Dendritic cell treated with granulocyte-macrophage colony-stimulating factor and Interleukin-4, amounts not matched to agents 40 ng/mL and 50 ng/mL, for 4 days (primary cell): ENCODE data around the gene PER1.

ENCODE experiments used
- H3K27ac Mint-ChIP-seq: one replicate; pipeline ENCODE4 v1.8.0; 2022; ENCODE audit warnings: mild to moderate bottlenecking, mixed read lengths
- H3K27me3 Mint-ChIP-seq: one replicate; pipeline ENCODE4 v1.8.0; 2022; ENCODE audit warnings: mild to moderate bottlenecking, mixed read lengths
- H3K36me3 Mint-ChIP-seq: one replicate; pipeline ENCODE4 v1.8.0; 2022; ENCODE audit warnings: low read depth, mixed read lengths
- H3K4me1 Mint-ChIP-seq: one replicate; pipeline ENCODE4 v1.8.0; 2022; ENCODE audit warnings: low read depth, mixed read lengths
- H3K4me3 Mint-ChIP-seq: one replicate; pipeline ENCODE4 v1.8.0; 2022; ENCODE audit warnings: mild to moderate bottlenecking, moderate library complexity, mixed read lengths
- H3K9me3 Mint-ChIP-seq: one replicate; pipeline ENCODE4 v1.8.0; 2022; ENCODE audit warnings: mixed read lengths
- intact Hi-C: fragments of 100-400 bp; cut with micrococcal nuclease; formaldehyde crosslinking; loops from one replicate; pipeline ENCODE4 v1.15.0; 2022

PER1 gene

DNA sequence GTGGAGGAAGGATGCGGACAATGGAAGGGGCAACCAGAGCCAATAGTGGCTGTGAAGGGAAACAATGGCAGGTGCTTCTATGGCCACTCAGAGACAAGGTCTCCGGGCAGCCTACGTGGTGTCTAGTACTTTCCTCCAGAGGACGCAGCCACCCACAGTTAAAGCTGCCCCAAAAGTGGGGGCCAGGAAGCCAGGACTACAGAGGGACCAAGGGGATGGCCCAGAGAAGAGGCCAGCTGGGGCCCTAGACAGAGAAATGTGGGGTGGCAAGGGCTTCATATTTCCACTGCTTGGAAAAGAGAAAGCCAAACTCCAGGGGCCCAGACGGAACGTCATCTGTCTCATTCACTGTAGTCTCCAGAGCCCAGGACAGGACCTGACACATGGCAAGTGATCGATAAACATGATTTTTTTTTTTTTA lies 837 bp upstream of the PER1 start:
- Mint-ChIP-seq H3K27me3 (no peaks in the 10 kb centered on the region), H3K4me3 (no peak overlapping the region), H3K36me3 (peaks cover 36% of the 10 kb centered on the region), H3K27ac (no peak overlapping the region), H3K9me3 (no peaks in the 10 kb centered on the region), H3K4me1 (peaks cover 13% of the 10 kb centered on the region)
- intact Hi-C loops, result loop anchor here (10.0 kb wide), 1 partner anchor 308 kb away; no protein-coding TSS in a partner anchor

DNA sequence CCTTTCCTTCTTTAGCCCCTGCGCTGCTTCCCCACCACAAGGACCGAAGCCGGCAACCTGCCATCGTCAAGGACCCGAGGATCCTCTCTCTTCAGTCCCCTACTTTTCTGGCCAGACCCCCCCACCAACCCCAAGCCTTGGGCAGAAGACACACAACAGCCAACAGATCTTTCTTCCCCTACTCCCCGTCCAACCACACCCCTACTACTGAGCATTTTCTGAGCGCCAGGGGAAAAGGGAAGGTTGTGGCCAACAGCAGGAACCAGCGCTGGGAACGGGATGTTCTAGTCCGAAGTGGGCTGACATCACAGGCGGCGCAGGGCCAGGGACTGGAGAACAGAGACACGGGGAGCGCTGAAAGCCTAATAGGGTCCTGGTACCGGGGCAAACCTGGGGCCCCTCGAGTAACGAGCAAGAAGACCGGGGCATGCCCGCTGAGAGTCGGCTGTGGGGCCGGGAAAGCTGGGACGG lies 528 bp downstream of the PER1 start:
- Mint-ChIP-seq H3K4me1 (peaks cover 13% of the 10 kb centered on the region), H3K36me3 (peaks cover 48% of the 10 kb centered on the region), H3K4me3 (peak overlapping the region; percentile 84), H3K27ac (no peak overlapping the region), H3K27me3 (no peaks in the 10 kb centered on the region), H3K9me3 (no peaks in the 10 kb centered on the region)
- intact Hi-C loops, result loop anchor here (10.0 kb wide), 1 partner anchor 307 kb away; no protein-coding TSS in a partner anchor

DNA sequence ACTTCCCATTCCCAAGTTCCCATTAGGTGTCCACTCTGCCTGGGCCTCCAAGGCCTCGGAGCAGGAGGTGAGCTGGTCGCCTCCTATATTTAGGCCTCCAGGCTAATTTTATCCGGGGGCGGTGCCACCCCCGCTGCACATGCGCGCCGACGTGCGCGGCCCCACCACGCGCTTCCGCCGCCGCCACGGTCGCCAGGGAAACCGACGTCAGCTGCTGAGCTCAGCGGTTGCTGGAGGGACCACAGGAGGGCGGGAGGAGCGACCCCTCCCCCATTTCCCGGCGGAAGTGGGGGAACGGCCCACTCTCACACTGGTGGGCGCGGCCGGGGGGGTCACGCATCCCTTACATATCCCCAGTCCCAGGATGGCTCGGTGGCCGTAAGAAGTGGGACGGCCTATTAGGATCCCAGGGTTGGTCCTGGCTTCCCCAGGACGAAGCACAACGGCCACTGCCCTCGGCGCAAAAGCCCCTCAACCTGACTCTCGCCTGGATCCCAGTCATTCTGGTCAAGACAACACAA lies 1.0 kb downstream of the PER1 start:
- Mint-ChIP-seq H3K27ac (no peak overlapping the region), H3K9me3 (no peaks in the 10 kb centered on the region), H3K4me1 (peaks cover 13% of the 10 kb centered on the region), H3K4me3 (peak overlapping the region; percentile 84), H3K36me3 (peaks cover 53% of the 10 kb centered on the region), H3K27me3 (no peaks in the 10 kb centered on the region)
- intact Hi-C loops, result loop anchor here (10.0 kb wide), 1 partner anchor 306 kb away; no protein-coding TSS in a partner anchor

DNA sequence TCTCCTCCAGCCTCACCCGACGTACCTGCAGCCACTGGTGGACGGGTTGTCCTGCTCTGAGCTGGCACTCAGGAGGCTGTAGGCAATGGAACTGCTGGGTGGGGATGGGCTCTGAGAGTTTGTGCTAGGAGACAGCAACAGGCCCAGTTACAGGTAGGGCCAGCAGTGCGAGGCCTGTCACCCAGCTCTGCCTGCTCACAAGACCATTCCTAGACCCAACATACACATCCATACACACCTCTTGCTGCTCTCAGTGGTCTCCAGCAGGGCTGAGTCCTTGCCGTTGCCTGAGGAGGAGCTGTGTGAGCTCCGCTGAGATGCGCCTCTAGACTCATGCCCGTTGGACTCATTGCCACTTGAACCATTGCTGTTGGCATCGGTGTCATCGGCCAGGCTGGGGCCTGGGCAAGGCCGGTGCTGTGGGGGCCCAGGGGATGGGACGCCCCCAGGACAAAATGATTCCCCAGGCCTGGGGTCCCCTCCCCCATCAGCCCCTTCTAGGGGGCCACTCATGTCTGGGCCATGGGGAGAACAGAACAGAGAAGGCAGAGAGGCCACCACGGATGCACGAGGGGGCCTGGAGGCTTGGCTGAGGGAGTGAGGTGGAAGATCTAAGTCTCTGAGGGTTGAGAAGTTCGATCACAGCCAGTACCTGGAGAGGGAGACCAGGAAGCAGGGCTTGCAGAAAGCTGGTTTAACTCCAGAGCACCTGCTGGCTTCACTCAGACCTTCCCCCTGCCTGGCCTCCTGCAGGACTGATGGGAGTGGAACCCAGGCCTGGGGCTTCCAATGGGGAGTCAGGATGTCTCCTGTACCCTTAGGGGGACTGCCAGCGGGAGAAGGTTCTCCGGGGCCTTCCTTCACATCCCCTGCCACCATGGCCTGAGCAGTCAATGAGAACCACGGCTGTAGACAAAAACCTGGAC lies 1.7 kb downstream of the PER1 start:
- Mint-ChIP-seq H3K9me3 (no peaks in the 10 kb centered on the region), H3K36me3 (peaks cover 60% of the 10 kb centered on the region), H3K27me3 (no peaks in the 10 kb centered on the region), H3K4me1 (peaks cover 13% of the 10 kb centered on the region), H3K27ac (no peak overlapping the region), H3K4me3 (peak overlapping the region; percentile 84)
- intact Hi-C loops, result loop anchor here (10.0 kb wide), 1 partner anchor 306 kb away; no protein-coding TSS in a partner anchor

DNA sequence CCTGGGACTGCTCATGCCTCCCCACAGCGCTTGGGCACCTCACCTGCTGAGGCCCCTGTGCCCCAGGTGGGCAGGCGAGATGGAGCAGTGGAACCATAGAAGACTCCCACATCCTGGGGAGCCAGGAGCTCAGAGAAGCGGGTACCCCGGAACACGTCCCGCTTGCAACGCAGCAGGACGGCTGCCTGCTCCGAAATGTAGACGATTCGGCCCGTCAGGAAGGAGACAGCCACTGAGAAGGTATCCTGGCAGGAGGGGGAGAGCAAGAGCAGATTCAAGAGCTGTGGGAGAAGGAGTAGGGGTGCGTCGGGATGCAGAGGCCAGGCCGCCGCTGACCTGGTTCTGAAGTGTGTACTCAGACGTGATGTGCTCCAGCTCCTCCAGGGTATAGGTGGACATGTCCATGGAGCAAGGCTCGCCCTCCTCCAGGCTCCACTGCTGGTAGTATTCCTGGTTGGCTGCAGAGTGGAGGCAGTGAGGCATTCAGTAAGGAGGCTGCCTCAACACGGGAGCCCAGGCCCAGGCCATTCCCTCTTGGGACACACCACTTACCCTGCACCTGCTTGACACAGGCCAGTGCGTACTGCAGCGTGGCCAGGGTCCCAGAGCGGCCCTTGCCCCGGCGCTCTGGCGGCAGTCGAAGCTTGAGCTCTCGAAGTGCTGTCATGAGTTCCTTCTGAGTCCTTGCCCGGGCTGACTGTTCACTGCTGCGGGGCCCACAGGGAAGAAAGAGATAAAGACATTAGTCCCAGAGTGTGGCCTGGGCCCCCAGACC lies 2.6 kb downstream of the PER1 start:
- Mint-ChIP-seq H3K27ac (no peak overlapping the region), H3K4me1 (peaks cover 13% of the 10 kb centered on the region), H3K36me3 (peaks cover 68% of the 10 kb centered on the region), H3K27me3 (no peaks in the 10 kb centered on the region), H3K9me3 (no peaks in the 10 kb centered on the region), H3K4me3 (no peak overlapping the region)
- intact Hi-C loops, result loop anchor here (10.0 kb wide), 1 partner anchor 305 kb away; no protein-coding TSS in a partner anchor

DNA sequence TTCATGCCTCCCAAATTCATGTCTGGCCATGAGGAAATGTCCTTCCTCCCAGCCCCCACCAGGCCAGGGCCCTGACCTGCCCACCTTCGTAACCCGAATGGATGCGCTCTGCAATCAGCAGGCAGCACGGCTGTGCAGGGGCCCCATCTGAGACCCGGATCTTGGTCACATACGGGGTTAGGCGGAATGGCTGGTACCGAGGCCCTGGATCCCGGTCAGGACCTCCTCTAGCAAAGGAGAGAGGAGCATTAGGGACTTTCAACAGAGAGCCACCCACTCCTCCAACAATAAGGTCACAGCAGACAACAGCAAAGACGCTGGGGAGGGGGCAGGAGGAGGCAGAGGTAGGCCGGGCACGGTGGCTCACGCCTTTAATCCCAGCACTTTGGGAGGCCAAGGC lies 3.6 kb downstream of the PER1 start:
- Mint-ChIP-seq H3K27ac (no peak overlapping the region), H3K36me3 (peaks cover 79% of the 10 kb centered on the region), H3K9me3 (no peaks in the 10 kb centered on the region), H3K4me3 (no peak overlapping the region), H3K4me1 (peaks cover 13% of the 10 kb centered on the region), H3K27me3 (no peaks in the 10 kb centered on the region)
- intact Hi-C loops, result no loop called here

DNA sequence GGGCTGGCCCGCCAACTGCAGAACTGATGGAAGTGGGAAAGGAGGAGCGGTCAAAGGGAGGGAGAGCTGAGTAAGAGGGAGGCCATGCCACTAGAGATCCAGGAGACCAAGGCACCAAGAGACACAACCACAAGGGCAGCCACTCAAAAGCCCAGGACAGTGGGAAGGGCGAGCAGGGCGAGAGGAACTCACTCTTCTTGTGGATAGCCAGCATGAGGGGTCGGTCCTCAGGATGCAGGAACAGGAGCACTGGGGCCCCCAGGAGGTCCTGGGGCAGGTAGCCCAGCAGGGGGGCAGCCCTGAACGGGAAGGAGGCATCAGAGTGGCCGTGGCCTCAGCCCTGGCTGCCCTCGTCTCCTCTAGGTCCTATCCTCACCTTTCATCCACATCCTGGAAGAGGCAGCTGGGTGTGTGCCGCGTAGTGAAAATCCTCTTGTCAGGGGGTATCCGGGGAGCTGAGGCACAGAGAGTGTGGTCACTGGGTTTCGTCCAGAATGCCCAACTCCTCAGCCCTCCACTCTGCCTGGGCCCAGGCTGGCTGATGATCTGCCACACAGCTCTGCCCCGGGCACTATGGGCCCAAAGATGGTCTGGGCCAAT lies 4.3 kb downstream of the PER1 start:
- H3K27ac Mint-ChIP-seq, result no peak overlapping the region
- no peak overlapping the region for H3K4me3 Mint-ChIP-seq
- H3K9me3 Mint-ChIP-seq, result no peaks in the 10 kb centered on the region
- intact Hi-C loops, result no loop called here
- H3K36me3 Mint-ChIP-seq, result peaks cover 85% of the 10 kb centered on the region
- peaks cover 13% of the 10 kb centered on the region for H3K4me1 Mint-ChIP-seq
- no peaks in the 10 kb centered on the region for H3K27me3 Mint-ChIP-seq

DNA sequence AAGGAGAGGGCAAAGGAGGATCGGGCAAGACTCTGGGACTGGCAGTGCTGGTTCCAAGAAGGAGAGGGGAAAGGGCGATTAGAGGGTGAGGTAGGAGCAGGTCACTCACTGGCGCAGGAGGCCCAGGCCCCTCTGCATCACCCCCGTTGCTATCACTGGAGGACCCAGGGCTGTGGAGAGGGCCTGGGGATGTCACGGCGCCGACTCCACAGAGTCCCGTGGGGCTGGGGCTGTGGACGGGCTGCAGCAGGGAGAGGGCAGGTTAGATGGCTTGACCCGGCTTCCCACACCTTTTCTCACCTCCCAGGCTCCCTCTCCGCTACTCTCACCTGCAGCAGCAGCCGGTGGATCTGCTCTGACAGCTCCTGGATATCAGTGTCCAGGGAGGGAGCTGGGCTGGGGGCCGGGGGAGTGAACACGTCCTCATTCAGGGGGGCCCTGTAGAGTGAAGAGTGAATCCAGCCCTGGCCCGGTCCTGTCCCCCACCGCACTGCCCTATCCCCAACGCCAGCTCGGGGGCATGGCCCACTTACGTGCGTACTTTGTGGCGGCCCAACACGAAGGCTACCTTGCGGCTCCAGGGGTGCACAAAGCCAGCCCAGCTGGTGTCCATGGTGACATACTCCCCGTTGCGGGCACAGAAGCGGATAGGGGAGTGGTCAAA lies 4.9 kb downstream of the PER1 start:
- intact Hi-C loops, result no loop called here
- peaks cover 92% of the 10 kb centered on the region for H3K36me3 Mint-ChIP-seq
- H3K27me3 Mint-ChIP-seq, result no peaks in the 10 kb centered on the region
- H3K4me3 Mint-ChIP-seq, result no peak overlapping the region
- H3K9me3 Mint-ChIP-seq, result no peaks in the 10 kb centered on the region
- peaks cover 13% of the 10 kb centered on the region for H3K4me1 Mint-ChIP-seq
- no peak overlapping the region for H3K27ac Mint-ChIP-seq

DNA sequence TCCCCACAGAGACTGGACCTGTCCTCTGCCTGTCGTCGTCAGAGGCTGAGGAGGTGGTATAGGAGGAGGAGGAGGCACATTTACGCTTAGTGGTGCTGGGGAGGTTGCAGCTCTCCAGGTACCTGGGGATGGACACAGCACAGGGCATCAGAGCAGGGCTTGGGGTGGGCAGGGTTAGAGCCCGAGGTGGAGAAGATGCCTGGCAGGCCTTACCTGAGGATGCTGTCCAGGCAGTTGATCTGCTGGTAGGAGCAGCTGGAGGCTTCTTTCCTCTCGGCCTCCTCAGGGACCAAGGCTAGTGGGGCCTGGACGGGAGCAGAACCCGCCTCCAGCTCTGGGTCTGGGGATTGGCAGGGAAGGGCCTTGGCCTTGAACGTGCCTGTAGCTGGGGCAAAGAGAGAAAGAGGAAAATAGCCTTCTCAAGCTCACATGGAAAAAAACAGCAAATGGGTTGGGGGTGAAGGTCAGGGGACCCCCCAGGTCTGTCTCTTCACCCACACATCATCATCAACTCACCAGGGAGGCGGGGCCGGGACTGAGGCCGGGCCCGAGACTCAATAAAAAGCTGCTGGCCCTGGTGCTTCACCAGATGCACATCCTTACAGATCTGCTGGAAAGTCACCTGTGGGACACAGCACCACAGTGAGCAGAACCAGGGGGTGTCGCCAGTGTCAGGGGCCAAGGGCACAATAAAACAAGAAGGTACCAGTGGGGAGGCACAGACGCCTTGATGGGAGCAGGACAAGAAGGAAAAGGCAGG lies 5.6 kb downstream of the PER1 start:
- peaks cover 93% of the 10 kb centered on the region for H3K36me3 Mint-ChIP-seq
- no peaks in the 10 kb centered on the region for H3K27me3 Mint-ChIP-seq
- H3K27ac Mint-ChIP-seq, result no peak overlapping the region
- H3K9me3 Mint-ChIP-seq, result no peaks in the 10 kb centered on the region
- H3K4me1 Mint-ChIP-seq, result peaks cover 13% of the 10 kb centered on the region
- H3K4me3 Mint-ChIP-seq, result no peak overlapping the region
- intact Hi-C loops, result no loop called here

DNA sequence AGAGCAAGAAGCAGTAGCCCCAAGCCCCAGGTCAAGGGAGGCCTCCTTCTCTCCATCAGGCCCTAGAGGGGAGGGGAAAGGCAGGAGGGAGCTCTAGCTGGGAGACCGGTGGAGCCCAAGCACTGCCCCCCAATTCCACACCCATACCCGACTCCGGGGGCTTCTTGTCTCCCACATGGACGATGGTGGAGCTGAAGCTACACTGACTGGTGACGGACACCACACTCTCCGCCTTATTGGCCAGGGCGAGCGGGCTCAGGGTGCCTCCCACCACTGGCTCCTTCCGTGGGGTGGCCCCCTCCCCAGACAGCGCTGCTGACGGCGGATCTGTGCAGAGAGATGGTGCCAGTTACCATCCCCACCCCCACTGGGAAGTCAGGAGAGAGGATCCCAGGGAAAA lies 6.4 kb downstream of the PER1 start:
- Mint-ChIP-seq H3K27me3 (no peaks in the 10 kb centered on the region), H3K36me3 (peaks cover 98% of the 10 kb centered on the region), H3K27ac (no peak overlapping the region), H3K9me3 (no peaks in the 10 kb centered on the region), H3K4me1 (peaks cover 12% of the 10 kb centered on the region), H3K4me3 (no peak overlapping the region)
- intact Hi-C loops, result no loop called here

DNA sequence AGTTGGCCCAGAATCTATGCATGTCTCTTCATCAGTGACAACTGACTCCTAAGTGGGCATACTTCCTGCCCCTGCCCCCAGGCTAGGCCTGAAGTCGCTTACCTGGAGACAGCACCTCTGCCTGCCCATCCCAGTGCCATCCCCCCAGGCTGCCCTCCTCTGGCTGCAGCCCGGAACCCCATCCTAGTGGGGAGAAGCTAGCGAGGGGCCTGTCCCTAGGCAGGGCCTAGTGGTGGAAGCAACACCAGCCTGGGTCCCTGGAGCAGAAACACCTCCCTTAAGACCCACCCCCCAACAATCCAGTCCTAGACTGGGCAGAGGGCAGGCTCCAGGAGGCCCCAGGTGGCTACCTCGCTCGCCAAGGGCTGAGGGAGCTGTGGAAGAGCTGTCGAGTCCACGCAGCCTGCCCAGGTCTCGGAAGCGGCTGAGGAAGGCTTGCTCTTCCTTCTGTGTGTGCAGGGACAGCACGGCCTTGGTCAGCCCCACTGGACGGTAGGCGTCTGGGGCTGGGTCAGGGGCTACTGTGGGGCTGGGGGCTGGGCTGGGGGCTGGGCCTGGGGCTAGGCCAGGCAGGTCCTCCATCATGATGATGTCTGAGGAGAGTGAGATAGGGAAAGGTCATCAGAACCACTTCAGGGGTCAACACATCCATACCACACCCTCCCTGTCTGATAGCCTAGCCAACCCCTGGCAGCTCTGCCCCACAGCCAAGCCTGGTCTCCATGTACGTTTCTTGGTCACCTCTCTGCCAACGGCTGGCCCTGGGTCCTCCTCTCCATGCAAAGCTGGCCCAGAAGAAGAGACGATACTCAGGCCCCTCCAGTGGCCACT lies 7.6 kb downstream of the PER1 start:
- intact Hi-C loops, result no loop called here
- H3K9me3 Mint-ChIP-seq, result no peaks in the 10 kb centered on the region
- no peak overlapping the region for H3K27ac Mint-ChIP-seq
- H3K36me3 Mint-ChIP-seq, result peaks cover 100% of the 10 kb centered on the region
- H3K4me1 Mint-ChIP-seq, result peaks cover under 1% of the 10 kb centered on the region
- H3K4me3 Mint-ChIP-seq, result no peak overlapping the region
- no peaks in the 10 kb centered on the region for H3K27me3 Mint-ChIP-seq
